Endothelial cell of umbilical vein (primary cell): ENCODE measurements around the gene PHACTR1. TPM values are rescaled to one million over a fixed set of nuclear protein-coding genes. Genes with fewer than 3 reads are reported as not detected.

Experiments used
- BruUV-seq: library from RNA; stranded (reverse); fragments of 400-500 nt; replicated peaks from 2 replicates; lab custom pipeline; 2021; lab: Mats Ljungman, UMichigan
- CTCF ChIA-PET: fragments of 300-600, 350-600 bp; sonication (Branson Sonifier 250); formaldehyde crosslinking; loops from one replicate; lab custom pipeline; 2021; ENCODE audit warnings: antibody characterized with exemption, inconsistent platforms; lab: Charles Lee
- POLR2A ChIA-PET: fragments of 300-600, 350-600 bp; sonication (Branson Sonifier 250); formaldehyde crosslinking; loops from one replicate; lab custom pipeline; 2021; ENCODE audit warnings: antibody characterized with exemption, inconsistent platforms; lab: Charles Lee
- DNase-seq: peaks from one replicate; pipeline ENCODE4 v3.0.0-alpha.2; 2011; ENCODE audit warnings: low read depth, low spot score
- FAIRE-seq: peaks from 2 replicates; lab custom pipeline; 2011; peaks lifted over from hg19 to GRCh38; lab: Jason Lieb, UNC
- H2AFZ ChIP-seq: 2 replicates; pipeline ENCODE4 v1.6.0; 2012; ENCODE audit warnings: low read depth, low read length, control low read depth, inconsistent platforms
- H3K27ac ChIP-seq: 2 replicates; pipeline ENCODE4 v1.5.1; 2011; ENCODE audit warnings: low read depth, mild to moderate bottlenecking, control low read depth, low read length, moderate library complexity; ENCODE audit not compliant: insufficient read depth
- H3K27me3 ChIP-seq, 2 experiments: 2 replicates each; pipeline versions ENCODE4 v1.6.0 to v1.6.1; 2011; ENCODE audit warnings: low read length in 2 of 2, mixed read lengths in 1 of 2; ENCODE audit not compliant: control insufficient read depth in 2 of 2, insufficient read depth in 2 of 2
- H3K36me3 ChIP-seq, 2 experiments: 2 replicates in 1 of 2; 3 replicates in 1 of 2; pipeline ENCODE4 v1.5.1; 2011; ENCODE audit warnings: low read length in 2 of 2, mild to moderate bottlenecking in 1 of 2, moderate library complexity in 1 of 2; ENCODE audit not compliant: control insufficient read depth in 2 of 2, insufficient read depth in 2 of 2; ENCODE audit errors: extremely low read depth in 1 of 2
- H3K4me1 ChIP-seq: 3 replicates; pipeline ENCODE4 v1.5.1; 2011; ENCODE audit warnings: mild to moderate bottlenecking, low read length; ENCODE audit not compliant: control insufficient read depth, insufficient read depth; ENCODE audit errors: extremely low read depth
- H3K4me2 ChIP-seq: 2 replicates; pipeline ENCODE4 v1.6.1; 2011; ENCODE audit warnings: low read length, control low read depth, mixed read lengths; ENCODE audit not compliant: insufficient read depth
- H3K4me3 ChIP-seq, 3 experiments: fragments of 200-600 bp in 1 of 3; sonication (generic), shearing (Covaris generic) in 1 of 3; replicated peaks in 1 of 3; 2 replicates each; pipeline ENCODE4 v1.5.1; 2011 to 2016; ENCODE audit warnings: control low read depth in 3 of 3, low read length in 3 of 3, mild to moderate bottlenecking in 2 of 3, inconsistent platforms in 1 of 3, low read depth in 1 of 3, moderate library complexity in 1 of 3; ENCODE audit not compliant: insufficient read depth in 1 of 3
- H3K79me2 ChIP-seq: 2 replicates; pipeline ENCODE4 v1.6.0; 2012; ENCODE audit warnings: low read length, inconsistent platforms; ENCODE audit not compliant: control insufficient read depth, insufficient read depth
- H3K9ac ChIP-seq: replicated peaks from 2 replicates; pipeline ENCODE3; 2011; ENCODE audit warnings: low read length, control low read depth; ENCODE audit not compliant: insufficient read depth; ENCODE audit errors: extremely low read depth
- H3K9me1 ChIP-seq: replicated peaks from 3 replicates; pipeline ENCODE4 v1.6.0; 2011; ENCODE audit warnings: mild to moderate bottlenecking, low read length; ENCODE audit not compliant: control insufficient read depth, insufficient read depth; ENCODE audit errors: extremely low read depth
- H3K9me3 ChIP-seq: replicated peaks from 2 replicates; pipeline ENCODE4 v1.5.1; 2012; ENCODE audit warnings: low read length, inconsistent platforms; ENCODE audit not compliant: control insufficient read depth, insufficient read depth
- H4K20me1 ChIP-seq: replicated peaks from 2 replicates; pipeline ENCODE3; 2011; ENCODE audit warnings: mild to moderate bottlenecking, low read length; ENCODE audit not compliant: control insufficient read depth, insufficient read depth; ENCODE audit errors: extremely low read depth
- EZH2 ChIP-seq: IDR thresholded peaks from 2 replicates; pipeline ENCODE4 v1.6.1; 2012; ENCODE audit warnings: borderline replicate concordance, low read depth, mild to moderate bottlenecking, moderate library complexity, low read length, inconsistent platforms; ENCODE audit not compliant: severe bottlenecking
- FOS ChIP-seq: IDR thresholded peaks from 2 replicates; pipeline ENCODE4 v1.6.1; 2011; ENCODE audit warnings: mild to moderate bottlenecking, low read length, moderate library complexity, borderline replicate concordance; ENCODE audit not compliant: insufficient read depth
- GATA2 ChIP-seq: IDR thresholded peaks from 2 replicates; pipeline ENCODE4 v1.7.0; 2011; ENCODE audit warnings: low read depth, mild to moderate bottlenecking, moderate library complexity, mixed read lengths, low read length; ENCODE audit not compliant: insufficient read length, insufficient read depth
- JUN ChIP-seq: IDR thresholded peaks from 2 replicates; pipeline ENCODE4 v1.6.1; 2011; ENCODE audit warnings: borderline replicate concordance, low read depth; ENCODE audit not compliant: insufficient read length, insufficient read depth
- MYC ChIP-seq: IDR thresholded peaks from one replicate; pipeline ENCODE4 v1.6.1; 2011; ENCODE audit warnings: mild to moderate bottlenecking, low read depth, low read length
- POLR2A ChIP-seq: IDR thresholded peaks from 2 replicates; pipeline ENCODE4 v1.6.1; 2012; ENCODE audit warnings: low read depth, mild to moderate bottlenecking, control low read depth, low read length
- POLR2AphosphoS5 ChIP-seq: IDR thresholded peaks from 2 replicates; pipeline ENCODE4 v1.6.1; 2012; ENCODE audit warnings: low read depth, mild to moderate bottlenecking, control low read depth, low read length, moderate library complexity; ENCODE audit not compliant: insufficient read depth
- dilution Hi-C: fragments of 300-500 bp; cut with MboI; formaldehyde crosslinking; loops from one replicate; pipeline ENCODE4 v1.15.0; 2019; ENCODE audit warnings: low sequenced_read_pairs; ENCODE audit not compliant: extremely low pct_ligation_motif_present
- intact Hi-C: fragments of 100-400 bp; cut with micrococcal nuclease; formaldehyde crosslinking; loops from one replicate; pipeline ENCODE4 v1.10.0; 2022
- polyA plus RNA-seq, 4 experiments: library from polyadenylated mRNA; depleted of rRNA in 3 of 4; stranded (reverse) in 3 of 4; unstranded in 1 of 4; fragments of >200 nt; gene quantifications; 2 replicates each; pipeline versions ENCODE4 v1.2.1 to v1.2.3, GENCODE V29; 2011 to 2012; ENCODE audit warnings: missing spikeins in 1 of 4
- total RNA-seq: library from RNA; stranded (reverse); gene quantifications from 2 replicates; pipeline ENCODE4 v1.2.3, GENCODE V29; 2021
- TF ChIP-seq, protein P1 (sequence below): IDR thresholded peaks from 2 replicates; pipeline ENCODE4 v1.6.1; 2011; ENCODE audit not compliant: insufficient read depth, insufficient read length
- TF ChIP-seq, protein P2 (sequence below), 2 donors: IDR thresholded peaks; 1 replicate in 1 of 2; 2 replicates in 1 of 2; pipeline ENCODE4 v1.5.1; 2011; ENCODE audit warnings: low read length in 2 of 2, mild to moderate bottlenecking in 2 of 2, moderate library complexity in 2 of 2, control low read depth in 1 of 2, inconsistent platforms in 1 of 2, low read depth in 1 of 2; ENCODE audit not compliant: insufficient read depth in 1 of 2; ENCODE audit errors: extremely low read depth in 1 of 2

Gene PHACTR1
- total and polyA plus RNA-seq, 2 donors (not counting 3 experiments of a cell fraction or from before 2014, with no cell fraction given), result 2.4 to 23.2 TPM

DNA sequence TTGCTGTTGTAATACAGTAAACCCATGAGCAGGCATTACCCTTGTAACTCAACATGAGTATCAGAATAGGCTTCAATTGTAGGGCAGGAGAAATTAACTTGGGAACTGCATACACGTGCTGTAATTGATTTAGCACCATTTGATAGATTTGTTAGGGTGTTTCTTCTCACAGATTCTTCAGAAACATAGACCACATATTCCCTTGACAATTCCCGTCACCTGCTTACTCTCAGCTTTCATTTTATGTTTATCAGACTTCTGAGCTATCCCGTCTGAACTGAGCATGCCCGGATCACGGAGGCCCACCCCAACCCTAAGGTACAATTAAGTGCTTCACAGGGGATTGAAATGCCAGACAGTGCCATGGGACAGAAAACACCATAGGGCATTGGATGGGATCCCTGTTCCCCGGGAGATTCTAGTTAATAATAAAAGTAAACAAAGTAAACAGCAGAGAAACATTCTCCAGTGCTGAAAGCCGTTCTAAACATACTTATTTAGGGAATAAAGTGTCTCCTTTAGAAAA, 179.7 kb downstream of the PHACTR1 start:
- dilution Hi-C loops, result no loop called here
- CTCF ChIA-PET, result interaction anchor here (6.1 kb wide), 1 partner anchor 259 kb away, joined by 84 read pairs; no protein-coding TSS in a partner anchor

More for the DNA sequence above, 179.7 kb downstream of the PHACTR1 start:
- no peaks in the 10 kb centered on the region for H4K20me1 ChIP-seq
- no peak overlapping the region for H3K27ac ChIP-seq
- DNase-seq (no peak), FAIRE-seq (no peak)
- no peak overlapping the region for H3K4me2 ChIP-seq
- H3K9me3 ChIP-seq, result no peaks in the 10 kb centered on the region
- H3K4me3 ChIP-seq, result no peak overlapping the region
- peaks cover 11 to 19% of the 10 kb centered on the region in 2 experiments for H3K27me3 ChIP-seq
- intact Hi-C loops, result loop anchor here (10.0 kb wide), 1 partner anchor 361 kb away; no protein-coding TSS in a partner anchor
- POLR2A ChIA-PET, result no interaction called here
- H3K79me2 ChIP-seq, result no peaks in the 10 kb centered on the region
- BruUV-seq, result no TSS peak
- H3K9ac ChIP-seq, result no peak overlapping the region
- no peaks in the 10 kb centered on the region for H3K4me1 ChIP-seq
- no peaks in the 10 kb centered on the region for H3K9me1 ChIP-seq
- H3K36me3 ChIP-seq, result no peaks in the 10 kb centered on the region
- TF ChIP-seq JUN, result no peak
- no peak for TF ChIP-seq GATA2
- no peak for TF ChIP-seq FOS
- no peak for TF ChIP-seq POLR2A
- TF ChIP-seq MYC, result no peak
- no peak for TF ChIP-seq POLR2AphosphoS5
- TF ChIP-seq, protein P1, sequence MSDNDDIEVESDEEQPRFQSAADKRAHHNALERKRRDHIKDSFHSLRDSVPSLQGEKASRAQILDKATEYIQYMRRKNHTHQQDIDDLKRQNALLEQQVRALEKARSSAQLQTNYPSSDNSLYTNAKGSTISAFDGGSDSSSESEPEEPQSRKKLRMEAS, result no peak
- TF ChIP-seq EZH2, result no peak
- TF ChIP-seq, protein P2, sequence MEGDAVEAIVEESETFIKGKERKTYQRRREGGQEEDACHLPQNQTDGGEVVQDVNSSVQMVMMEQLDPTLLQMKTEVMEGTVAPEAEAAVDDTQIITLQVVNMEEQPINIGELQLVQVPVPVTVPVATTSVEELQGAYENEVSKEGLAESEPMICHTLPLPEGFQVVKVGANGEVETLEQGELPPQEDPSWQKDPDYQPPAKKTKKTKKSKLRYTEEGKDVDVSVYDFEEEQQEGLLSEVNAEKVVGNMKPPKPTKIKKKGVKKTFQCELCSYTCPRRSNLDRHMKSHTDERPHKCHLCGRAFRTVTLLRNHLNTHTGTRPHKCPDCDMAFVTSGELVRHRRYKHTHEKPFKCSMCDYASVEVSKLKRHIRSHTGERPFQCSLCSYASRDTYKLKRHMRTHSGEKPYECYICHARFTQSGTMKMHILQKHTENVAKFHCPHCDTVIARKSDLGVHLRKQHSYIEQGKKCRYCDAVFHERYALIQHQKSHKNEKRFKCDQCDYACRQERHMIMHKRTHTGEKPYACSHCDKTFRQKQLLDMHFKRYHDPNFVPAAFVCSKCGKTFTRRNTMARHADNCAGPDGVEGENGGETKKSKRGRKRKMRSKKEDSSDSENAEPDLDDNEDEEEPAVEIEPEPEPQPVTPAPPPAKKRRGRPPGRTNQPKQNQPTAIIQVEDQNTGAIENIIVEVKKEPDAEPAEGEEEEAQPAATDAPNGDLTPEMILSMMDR (IDR thresholded peaks at IDR 0.05; ENCODE audit: extremely low read depth in 1 of 2, insufficient read depth in 1 of 2, low read depth in 1 of 2, low read length in 2 of 2), result no peak
- H2AFZ ChIP-seq, result no peak overlapping the region
